Sigmoid colon (tissue), 7 donors: Measurements from ENCODE around the gene PSORS1C1. TPM values are rescaled to one million over a fixed set of nuclear protein-coding genes. Genes with fewer than 3 reads are reported as not detected.

Experiments used
- DNase-seq: peaks from one replicate; pipeline ENCODE4 v3.0.0-alpha.2; 2019
- H3K27ac ChIP-seq, 4 donors: fragments of 200-600 bp; sonication (generic); one replicate each; pipeline ENCODE4 v1.5.1; 2016 to 2019; ENCODE audit warnings: mild to moderate bottlenecking in 1 of 4
- H3K27me3 ChIP-seq, 3 donors: fragments of 200-600 bp; sonication (generic); one replicate each; pipeline ENCODE4 v1.5.1; 2019; ENCODE audit warnings: mild to moderate bottlenecking in 1 of 3
- H3K36me3 ChIP-seq, 4 donors: fragments of 200-600 bp; sonication (generic); one replicate each; pipeline ENCODE4 v1.5.1; 2016 to 2019
- H3K4me1 ChIP-seq, 4 donors: fragments of 200-600 bp; sonication (generic); one replicate each; pipeline ENCODE4 v1.5.1; 2017 to 2019
- H3K4me3 ChIP-seq, 4 donors: fragments of 200-600 bp; sonication (generic); one replicate each; pipeline ENCODE4 v1.5.1; 2017 to 2019; ENCODE audit warnings: mild to moderate bottlenecking in 2 of 4, moderate library complexity in 1 of 4
- H3K9me3 ChIP-seq, 4 donors: fragments of 200-600 bp in 3 of 4; sonication (generic) in 3 of 4; one replicate each; pipeline versions ENCODE4 v1.5.1 to v1.6.1; 2013 to 2019
- EP300 ChIP-seq, 4 donors: sonication (generic); formaldehyde crosslinking; IDR thresholded peaks; one replicate each; pipeline ENCODE4 v1.6.1; 2017; ENCODE audit warnings: antibody characterized with exemption in 4 of 4
- POLR2A ChIP-seq, 2 donors: fragments of 450-650 bp; IDR thresholded peaks; one replicate each; pipeline ENCODE4 v1.6.1; 2016; ENCODE audit warnings: antibody characterized with exemption in 2 of 2, mild to moderate bottlenecking in 2 of 2, moderate library complexity in 2 of 2
- POLR2AphosphoS5 ChIP-seq, 4 donors: sonication (generic); formaldehyde crosslinking; IDR thresholded peaks; one replicate each; pipeline ENCODE4 v1.6.1; 2017; ENCODE audit warnings: antibody characterized with exemption in 4 of 4
- WGBS, 2 donors: extraction: QIAGEN DNeasy Blood & Tissue Kit; methylation state at CpG; one replicate each; pipeline ENCODE4 v1.1.7; 2013; 5-methylcytosine and 5-hydroxymethylcytosine counted together
- intact Hi-C: fragments of 100-400 bp; cut with DNase I; formaldehyde crosslinking; loops from one replicate; pipeline ENCODE4 v1.15.1; 2023
- polyA plus RNA-seq, 3 donors: library from polyadenylated mRNA; stranded (reverse); fragments of 200-250 nt; gene quantifications; one replicate each; pipeline ENCODE4 v1.2.3, GENCODE V29; 2013
- total RNA-seq, 4 donors: library from RNA; depleted of rRNA; stranded (reverse); fragments of >200 nt; gene quantifications; one replicate each; pipeline ENCODE4 v1.1.0, GENCODE V29; 2016
- TF ChIP-seq, protein P1 (sequence below), 4 experiments: fragments of 450-650 bp in 3 of 4; fragments of 200-600 bp in 1 of 4; IDR thresholded peaks; one replicate each; pipeline ENCODE4 v1.5.1; 2016 to 2019; ENCODE audit warnings: antibody characterized with exemption in 4 of 4, mild to moderate bottlenecking in 3 of 4, moderate library complexity in 2 of 4
- donor health status: healthy with polysubstance abuse.
- donor health status: Bipolar disorder and iron deficiency.
- donor health status: healthy.

The PSORS1C1 gene
- total and polyA plus RNA-seq, 7 donors: 0.49 to 33.3 (median 2.7) TPM

DNA sequence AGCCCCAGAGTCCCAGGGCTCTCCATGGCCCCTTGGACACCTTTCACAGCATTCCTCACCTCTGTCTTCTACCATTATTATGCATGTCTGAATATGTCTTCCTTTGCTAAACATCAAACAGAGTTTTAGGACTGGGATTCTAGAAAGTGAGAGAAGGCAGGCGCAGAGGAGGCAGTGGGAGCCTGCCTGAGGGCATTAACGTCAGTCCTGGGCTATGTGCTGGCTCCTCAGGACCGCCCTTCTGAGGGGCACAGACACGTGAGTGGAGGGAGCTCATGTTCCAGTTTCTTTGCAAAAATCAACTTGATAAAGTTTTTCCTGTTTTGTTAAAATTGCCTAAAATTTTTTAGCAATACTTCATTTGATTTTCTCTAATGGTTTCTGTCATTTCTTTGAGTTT lies 40.2 kb upstream of the PSORS1C1 start:
- no peak overlapping the region for H3K4me3 ChIP-seq
- H3K27ac ChIP-seq: no peak overlapping the region
- H3K27me3 ChIP-seq: peaks cover 0 to 9% (median 0%) of the 10 kb centered on the region in 3 donors
- H3K4me1 ChIP-seq: peaks cover 0 to 19% (median 15%) of the 10 kb centered on the region in 4 donors
- TF ChIP-seq POLR2AphosphoS5 (IDR thresholded peaks at IDR 0.05) (no peak), POLR2A (IDR thresholded peaks at IDR 0.05) (no peak), EP300 (IDR thresholded peaks at IDR 0.05) (no peak)
- TF ChIP-seq, protein P1, sequence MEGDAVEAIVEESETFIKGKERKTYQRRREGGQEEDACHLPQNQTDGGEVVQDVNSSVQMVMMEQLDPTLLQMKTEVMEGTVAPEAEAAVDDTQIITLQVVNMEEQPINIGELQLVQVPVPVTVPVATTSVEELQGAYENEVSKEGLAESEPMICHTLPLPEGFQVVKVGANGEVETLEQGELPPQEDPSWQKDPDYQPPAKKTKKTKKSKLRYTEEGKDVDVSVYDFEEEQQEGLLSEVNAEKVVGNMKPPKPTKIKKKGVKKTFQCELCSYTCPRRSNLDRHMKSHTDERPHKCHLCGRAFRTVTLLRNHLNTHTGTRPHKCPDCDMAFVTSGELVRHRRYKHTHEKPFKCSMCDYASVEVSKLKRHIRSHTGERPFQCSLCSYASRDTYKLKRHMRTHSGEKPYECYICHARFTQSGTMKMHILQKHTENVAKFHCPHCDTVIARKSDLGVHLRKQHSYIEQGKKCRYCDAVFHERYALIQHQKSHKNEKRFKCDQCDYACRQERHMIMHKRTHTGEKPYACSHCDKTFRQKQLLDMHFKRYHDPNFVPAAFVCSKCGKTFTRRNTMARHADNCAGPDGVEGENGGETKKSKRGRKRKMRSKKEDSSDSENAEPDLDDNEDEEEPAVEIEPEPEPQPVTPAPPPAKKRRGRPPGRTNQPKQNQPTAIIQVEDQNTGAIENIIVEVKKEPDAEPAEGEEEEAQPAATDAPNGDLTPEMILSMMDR (IDR thresholded peaks at IDR 0.05): no peak
- H3K36me3 ChIP-seq: no peaks in the 10 kb centered on the region
- intact Hi-C loops: loop anchor here (5.0 kb wide), 1 partner anchor 247 kb away; no protein-coding TSS in a partner anchor
- no peak for DNase-seq
- H3K9me3 ChIP-seq: no peaks in the 10 kb centered on the region
- 85 to 88% methylated on average over 4 of the region's 4 CpGs for WGBS, 2 donors

DNA sequence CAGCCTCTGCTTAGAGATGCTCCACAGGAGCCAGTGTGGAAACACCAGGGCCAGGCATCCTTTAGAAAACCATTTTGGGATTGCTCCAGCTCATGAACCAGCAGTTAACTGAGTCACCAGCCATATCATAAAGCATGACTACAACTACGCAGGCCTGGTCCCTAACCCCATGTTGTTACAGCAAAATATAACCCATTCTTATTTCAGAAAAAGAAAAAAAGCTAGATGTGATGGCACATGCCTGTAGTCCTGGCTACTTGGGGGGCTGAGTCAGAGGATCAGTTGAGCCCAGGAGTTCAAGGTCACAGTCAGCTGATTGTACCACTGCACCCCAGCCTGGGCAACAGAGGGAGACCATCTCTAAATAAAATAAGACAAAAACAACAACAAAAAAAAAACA lies 39.1 kb upstream of the PSORS1C1 start:
- TF ChIP-seq, protein P1 (IDR thresholded peaks at IDR 0.05): no peak
- TF ChIP-seq EP300 (IDR thresholded peaks at IDR 0.05) (no peak), POLR2A (IDR thresholded peaks at IDR 0.05) (no peak), POLR2AphosphoS5 (IDR thresholded peaks at IDR 0.05) (no peak)
- Histone ChIP-seq H3K4me1 (peaks cover 0 to 22% (median 19%) of the 10 kb centered on the region in 4 donors), H3K27me3 (peaks cover 0 to 17% (median 0%) of the 10 kb centered on the region in 3 donors), H3K27ac (no peak overlapping the region), H3K4me3 (no peak overlapping the region), H3K36me3 (no peaks in the 10 kb centered on the region), H3K9me3 (no peaks in the 10 kb centered on the region)
- intact Hi-C loops: no loop called here
- WGBS, 2 donors: 94 to 99% methylated on average over 1 of the region's 1 CpG
- DNase-seq: no peak

DNA sequence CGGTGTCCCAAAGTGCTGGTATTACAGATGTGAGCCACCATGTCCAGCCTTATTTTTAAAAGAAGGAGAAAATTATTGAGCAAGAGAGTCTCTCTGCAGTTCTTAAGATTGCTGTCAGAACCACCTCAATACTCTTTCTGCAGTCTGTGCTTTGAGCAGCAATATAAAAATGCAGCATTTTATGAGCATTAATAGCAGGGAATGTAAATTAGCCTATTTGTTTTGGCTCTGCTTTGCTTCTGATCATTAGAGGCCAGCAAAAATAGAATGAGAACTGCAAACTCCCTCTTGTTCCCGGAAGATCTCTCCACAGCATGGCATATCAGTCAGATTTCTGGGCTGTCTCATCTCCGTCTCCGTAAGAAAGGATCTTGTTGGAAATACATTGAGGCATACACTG lies 38.0 kb upstream of the PSORS1C1 start:
- whole genome bisulfite sequencing, 2 donors: 90 to 91% methylated on average over 4 of the region's 4 CpGs

GRCh38 chr6:31079656-31080261 lies 34.8 kb upstream of the PSORS1C1 start:
- TF ChIP-seq EP300 (IDR thresholded peaks at IDR 0.05) (no peak), POLR2A (IDR thresholded peaks at IDR 0.05) (no peak), POLR2AphosphoS5 (IDR thresholded peaks at IDR 0.05) (no peak)
- TF ChIP-seq, protein P1 (IDR thresholded peaks at IDR 0.05): peak; percentile 33 to 82 (median 61)
- Histone ChIP-seq H3K27ac (no peak overlapping the region), H3K27me3 (peaks cover 0 to 31% (median 0%) of the 10 kb centered on the region in 3 donors), H3K4me3 (peak overlapping the region in 1 of 4 donors; percentile 19), H3K36me3 (no peaks in the 10 kb centered on the region), H3K9me3 (no peaks in the 10 kb centered on the region), H3K4me1 (peaks cover 0 to 5% (median 4%) of the 10 kb centered on the region in 4 donors)
- peak; percentile 74 for DNase-seq
- 24 to 25% methylated on average over 22 of the region's 22 CpGs for WGBS, 2 donors
- intact Hi-C loops: loop anchor here (10.0 kb wide), 1 partner anchor 335 kb away; the partner anchor contains the start of genes FLOT1 and IER3

More for the DNA sequence above, 38.0 kb upstream of the PSORS1C1 start:
- no peak overlapping the region for H3K27ac ChIP-seq
- H3K36me3 ChIP-seq: no peaks in the 10 kb centered on the region
- TF ChIP-seq POLR2AphosphoS5 (IDR thresholded peaks at IDR 0.05) (no peak), EP300 (IDR thresholded peaks at IDR 0.05) (no peak), POLR2A (IDR thresholded peaks at IDR 0.05) (no peak)
- TF ChIP-seq, protein P1 (IDR thresholded peaks at IDR 0.05): no peak
- intact Hi-C loops: no loop called here
- peaks cover 0 to 22% (median 19%) of the 10 kb centered on the region in 4 donors for H3K4me1 ChIP-seq
- no peak overlapping the region for H3K4me3 ChIP-seq
- H3K27me3 ChIP-seq: peaks cover 0 to 28% (median 0%) of the 10 kb centered on the region in 3 donors
- DNase-seq: no peak
- no peaks in the 10 kb centered on the region for H3K9me3 ChIP-seq
